Ascending aorta (tissue), 2 donors: ENCODE data around the gene C17orf58. TPM values are rescaled to one million over a fixed set of nuclear protein-coding genes. Genes with fewer than 3 reads are reported as not detected.
"Not testable (repeated sequence)": the region's sequence is repeated elsewhere in the genome, so short reads cannot be mapped to it uniquely, and the experiment has no call there.

ENCODE experiments used
- DNase-seq, 2 donors: peaks; one replicate each; pipeline ENCODE4 v3.0.0-alpha.2; 2019; ENCODE audit warnings: low spot score in 2 of 2
- H3K27ac ChIP-seq, 2 donors: fragments of 200-600 bp; sonication (generic); one replicate each; pipeline ENCODE4 v1.5.1; 2016 to 2017; ENCODE audit warnings: mild to moderate bottlenecking in 1 of 2
- H3K27me3 ChIP-seq: fragments of 200-600 bp; sonication (generic); one replicate; pipeline ENCODE4 v1.5.1; 2017
- H3K36me3 ChIP-seq, 2 donors: fragments of 200-600 bp; sonication (generic); one replicate each; pipeline ENCODE4 v1.5.1; 2016
- H3K4me1 ChIP-seq, 2 donors: fragments of 200-600 bp; sonication (generic); one replicate each; pipeline ENCODE4 v1.5.1; 2016 to 2017; ENCODE audit warnings: mild to moderate bottlenecking in 1 of 2
- H3K4me3 ChIP-seq, 2 donors: fragments of 200-600 bp; sonication (generic); one replicate each; pipeline ENCODE4 v1.5.1; 2016 to 2017; ENCODE audit warnings: mild to moderate bottlenecking in 1 of 2
- H3K9me3 ChIP-seq, 2 donors: fragments of 200-600 bp; sonication (generic); one replicate each; pipeline ENCODE4 v1.5.1; 2016
- CTCF ChIP-seq, 3 experiments: fragments of 200-600 bp in 2 of 3; fragments of 450-650 bp in 1 of 3; sonication (generic) in 2 of 3; IDR thresholded peaks; one replicate each; pipeline ENCODE4 v1.5.1; 2016 to 2019; ENCODE audit warnings: antibody characterized with exemption in 3 of 3, mild to moderate bottlenecking in 1 of 3, moderate library complexity in 1 of 3
- intact Hi-C: fragments of 100-400 bp; cut with DNase I; formaldehyde crosslinking; loops from one replicate; pipeline ENCODE4 v1.15.1; 2023
- total RNA-seq: library from RNA; depleted of rRNA; stranded (reverse); fragments of >200 nt; gene quantifications from one replicate; pipeline ENCODE4 v1.1.0, GENCODE V29; 2016

The C17orf58 gene
- total RNA-seq, 1 donor from 2014 or later = 3.2 TPM

DNA sequence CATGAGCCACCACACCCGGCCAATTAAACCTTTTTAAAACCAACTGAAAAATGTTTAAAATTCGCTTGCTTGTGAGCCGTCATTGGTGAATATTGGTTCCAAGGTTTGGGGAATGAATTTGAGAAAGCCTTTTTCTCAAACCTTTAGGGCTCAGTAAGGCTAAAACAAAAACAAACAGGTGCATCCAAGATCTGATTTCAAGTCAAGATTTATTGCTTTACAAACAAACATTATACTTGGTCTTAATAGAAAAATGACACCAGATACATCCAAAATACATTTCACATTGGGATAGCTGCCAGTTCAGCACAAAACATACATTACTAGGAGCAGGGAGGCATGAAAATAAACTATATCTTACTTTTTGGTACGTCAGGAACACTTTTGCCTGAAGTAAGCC, 5.4 kb downstream of the C17orf58 start:
- H3K27ac ChIP-seq = no peak overlapping the region
- no peaks in the 10 kb centered on the region for H3K27me3 ChIP-seq
- intact Hi-C loops = no loop called here
- H3K9me3 ChIP-seq = no peaks in the 10 kb centered on the region
- no peak for TF ChIP-seq CTCF (IDR thresholded peaks at IDR 0.05)
- no peak for DNase-seq
- H3K4me1 ChIP-seq = peaks cover 4 to 7% of the 10 kb centered on the region in 2 donors
- no peak overlapping the region for H3K4me3 ChIP-seq
- no peaks in the 10 kb centered on the region for H3K36me3 ChIP-seq

GRCh38 chr17:67983383-67983688, 12.9 kb downstream of the C17orf58 start:
- DNase-seq = no peak
- intact Hi-C loops = no loop called here
- H3K4me1 ChIP-seq = no peaks in the 10 kb centered on the region
- H3K27me3 ChIP-seq = no peaks in the 10 kb centered on the region
- no peaks in the 10 kb centered on the region for H3K9me3 ChIP-seq
- H3K36me3 ChIP-seq = peaks cover 0 to 8% of the 10 kb centered on the region in 2 donors
- no peak overlapping the region for H3K4me3 ChIP-seq
- TF ChIP-seq CTCF (IDR thresholded peaks at IDR 0.05) = no peak
- no peak overlapping the region for H3K27ac ChIP-seq

GRCh38 chr17:67982686-67983382, 13.4 kb downstream of the C17orf58 start:
- DNase-seq = no peak
- intact Hi-C loops = no loop called here
- no peak for TF ChIP-seq CTCF (IDR thresholded peaks at IDR 0.05)
- H3K4me3 ChIP-seq = no peak overlapping the region
- peaks cover 0 to 8% of the 10 kb centered on the region in 2 donors for H3K36me3 ChIP-seq
- H3K27me3 ChIP-seq = no peaks in the 10 kb centered on the region
- H3K27ac ChIP-seq = no peak overlapping the region
- no peaks in the 10 kb centered on the region for H3K9me3 ChIP-seq
- H3K4me1 ChIP-seq = no peaks in the 10 kb centered on the region

DNA sequence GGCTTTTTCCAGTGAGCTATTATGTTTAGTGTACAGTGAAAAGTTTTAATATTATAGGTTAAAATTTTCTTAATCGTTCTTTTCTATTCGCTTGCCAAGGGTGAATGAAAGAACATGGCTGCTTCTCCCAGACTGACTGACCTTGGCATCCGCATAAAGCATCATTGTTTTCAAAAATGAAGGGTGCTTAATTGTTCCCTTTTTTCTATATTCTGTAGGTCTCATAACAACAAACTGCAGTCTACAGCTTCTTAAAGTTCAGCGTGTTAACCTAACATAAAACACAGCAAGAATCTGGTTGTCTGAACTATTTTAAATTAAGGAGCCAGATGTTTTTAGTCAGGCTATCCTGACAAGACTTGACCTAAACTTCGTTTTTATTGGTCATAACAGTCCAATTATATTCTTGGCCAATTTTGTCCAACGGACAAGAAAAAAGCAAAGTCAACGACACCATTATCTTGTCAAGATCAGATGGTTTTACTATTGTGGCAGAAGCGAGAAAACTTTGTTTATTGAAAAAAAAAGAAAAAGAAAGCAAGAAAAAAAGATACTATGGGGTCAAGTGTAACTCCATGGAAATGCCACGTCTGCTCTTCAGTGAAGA, 14.1 kb downstream of the C17orf58 start:
- DNase-seq = no peak
- Histone ChIP-seq H3K36me3 (peaks cover 0 to 8% of the 10 kb centered on the region in 2 donors), H3K4me1 (no peaks in the 10 kb centered on the region), H3K27ac (no peak overlapping the region), H3K9me3 (no peaks in the 10 kb centered on the region), H3K27me3 (no peaks in the 10 kb centered on the region), H3K4me3 (no peak overlapping the region)
- TF ChIP-seq CTCF (IDR thresholded peaks at IDR 0.05) = no peak
- intact Hi-C loops = no loop called here

DNA sequence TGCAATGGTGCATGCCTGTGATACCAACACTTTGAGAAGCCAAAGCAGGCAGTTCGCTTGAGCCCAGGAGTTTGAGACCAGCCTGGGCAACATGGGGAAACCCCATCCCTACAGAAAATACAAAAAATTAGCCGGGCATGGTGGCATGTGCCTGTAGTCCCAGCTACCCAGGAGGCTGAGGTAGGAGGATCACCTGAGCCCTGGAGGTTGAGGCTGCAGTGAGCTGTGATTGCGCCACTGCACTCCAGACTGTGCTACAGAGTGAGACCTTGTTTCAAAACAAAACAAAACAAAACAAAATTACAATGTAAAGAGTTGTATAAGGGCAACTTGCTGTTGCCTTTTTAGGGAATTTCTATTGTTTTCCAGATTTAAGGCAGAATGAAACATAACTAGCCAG, 15.4 kb downstream of the C17orf58 start:
- H3K27me3 ChIP-seq, H3K4me3 ChIP-seq, intact Hi-C loops, H3K4me1 ChIP-seq, H3K9me3 ChIP-seq, DNase-seq, H3K27ac ChIP-seq: not testable (repeated sequence)
- H3K36me3 ChIP-seq = peaks cover 0 to 18% of the 10 kb centered on the region in 2 donors

DNA sequence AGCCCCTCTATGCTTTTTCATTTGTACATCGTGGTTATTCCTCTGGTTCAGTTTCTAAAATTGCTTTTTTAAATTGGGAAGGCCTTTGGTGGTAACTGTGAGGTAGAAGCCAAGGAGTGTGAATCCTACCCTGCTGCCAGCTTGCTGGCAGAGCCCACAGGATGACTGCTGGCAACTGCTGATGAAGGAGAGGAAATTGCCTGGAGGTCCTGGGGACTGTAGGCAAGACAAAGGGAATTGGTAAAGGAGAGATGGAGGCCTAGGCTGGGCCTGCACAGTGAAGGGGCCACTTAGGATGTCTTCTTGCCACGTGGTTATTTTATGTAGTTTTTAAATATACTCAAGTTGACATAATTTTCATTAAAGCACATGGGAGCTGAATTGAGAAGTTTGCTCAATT, 15.8 kb downstream of the C17orf58 start:
- Histone ChIP-seq H3K36me3 (peaks cover 0 to 21% of the 10 kb centered on the region in 2 donors), H3K4me1 (no peaks in the 10 kb centered on the region), H3K27me3 (no peaks in the 10 kb centered on the region), H3K9me3 (no peaks in the 10 kb centered on the region), H3K27ac (peak overlapping the region in 1 of 2 donors; percentile 5), H3K4me3 (no peak overlapping the region)
- DNase-seq = no peak
- intact Hi-C loops = no loop called here
- TF ChIP-seq CTCF (IDR thresholded peaks at IDR 0.05) = no peak

- peaks cover 2 to 36% of the 10 kb centered on the region in 2 donors for H3K36me3 ChIP-seq
Measured at GRCh38 chr17:67976306-67976705, 20.0 kb downstream of the C17orf58 start.

More at GRCh38 chr17:67976306-67976705, 20.0 kb downstream of the C17orf58 start:
- H3K4me3 ChIP-seq, H3K4me1 ChIP-seq, DNase-seq, H3K9me3 ChIP-seq, H3K27ac ChIP-seq, H3K27me3 ChIP-seq, intact Hi-C loops: not testable (repeated sequence)
